HG03064 (cell line): Measurements from ENCODE around the gene SCAF1.

ENCODE experiments used
- ATAC-seq: cut with Tn5 transposase; IDR thresholded peaks from one replicate; pipeline ENCODE4 v1.9.1; 2021; ENCODE audit warnings: low read depth; ENCODE audit not compliant: unreplicated experiment

The SCAF1 gene

GRCh38 chr19:49701271-49701786 lies 59.3 kb downstream of the SCAF1 start:
- ATAC-seq = no peak

- no peak for ATAC-seq
Measured at GRCh38 chr19:49704888-49705642, 63.1 kb downstream of the SCAF1 start.

DNA sequence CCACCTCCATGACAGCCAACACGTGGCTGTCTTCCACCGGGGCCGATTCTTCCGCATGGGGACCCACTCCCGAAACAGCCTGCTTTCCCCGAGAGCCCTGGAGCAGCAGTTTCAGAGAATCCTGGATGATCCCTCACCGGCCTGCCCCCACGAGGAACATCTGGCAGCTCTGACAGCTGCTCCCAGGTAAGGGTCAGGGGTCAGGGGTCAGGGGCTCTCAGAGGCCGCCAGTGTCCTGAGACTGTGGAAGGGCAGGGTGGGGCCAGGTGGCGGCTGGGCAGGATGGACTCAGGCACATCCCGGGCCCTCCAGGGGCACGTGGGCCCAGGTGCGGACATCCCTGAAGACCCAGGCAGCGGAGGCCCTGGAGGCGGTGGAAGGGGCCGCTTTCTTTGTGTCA lies 63.9 kb downstream of the SCAF1 start:
- ATAC-seq = no peak
